ENCODE results near the gene FAM114A2. TPM values are rescaled to one million over a fixed set of nuclear protein-coding genes. Genes with fewer than 3 reads are reported as not detected.

Gene FAM114A2
- total RNA-seq, 1 donor from 2014 or later = 29.7 TPM

GRCh38 chr5:153972240-153972639, 66.5 kb downstream of the FAM114A2 start:
- Histone ChIP-seq H3K4me2 (ENCODE audit: low read length) (no peak overlapping the region), H2AFZ (ENCODE audit: low read depth, low read length) (no peak overlapping the region), H3K36me3 (ENCODE audit: insufficient read depth, low read length) (no peaks in the 10 kb centered on the region), H3K9me3 (ENCODE audit: insufficient read depth, low read depth, low read length) (no peaks in the 10 kb centered on the region), H3K9ac (ENCODE audit: low read length) (no peak overlapping the region), H3K27ac (ENCODE audit: low read depth, low read length) (no peak overlapping the region), H3K27me3 (ENCODE audit: insufficient read depth, low read length) (peaks cover 9% of the 10 kb centered on the region), H3K4me3 (ENCODE audit: insufficient read depth, low read depth, low read length) (no peak overlapping the region), H4K20me1 (ENCODE audit: insufficient read depth, low read length) (no peaks in the 10 kb centered on the region), H3K4me1 (ENCODE audit: insufficient read depth, low read length) (no peaks in the 10 kb centered on the region), H3K79me2 (ENCODE audit: insufficient read depth, low read length) (no peaks in the 10 kb centered on the region)
- no peak overlapping the region for H3K27ac Mint-ChIP-seq (ENCODE audit: unreplicated experiment)
- TF ChIP-seq CTCF (IDR thresholded peaks at IDR 0.05; ENCODE audit: insufficient read depth, low read depth, low read length) (no peak), EZH2 (IDR thresholded peaks at IDR 0.05; ENCODE audit: insufficient read depth, low read length) (no peak)
- peaks cover 51% of the 10 kb centered on the region for H3K27me3 Mint-ChIP-seq (ENCODE audit: low read depth, unreplicated experiment)
- H3K36me3 Mint-ChIP-seq (ENCODE audit: low read depth, unreplicated experiment) = no peaks in the 10 kb centered on the region
- FAIRE-seq (no peak), DNase-seq (ENCODE audit: low read depth) (no peak)
- no peaks in the 10 kb centered on the region for H3K9me3 Mint-ChIP-seq (ENCODE audit: unreplicated experiment)
- H3K4me3 Mint-ChIP-seq (ENCODE audit: unreplicated experiment) = no peak overlapping the region
- H3K4me1 Mint-ChIP-seq (ENCODE audit: low read depth, unreplicated experiment) = peaks cover 3% of the 10 kb centered on the region

- Histone ChIP-seq H4K20me1 (ENCODE audit: insufficient read depth, low read length) (no peaks in the 10 kb centered on the region), H3K4me1 (ENCODE audit: insufficient read depth, low read length) (no peaks in the 10 kb centered on the region), H3K9ac (ENCODE audit: low read length) (no peak overlapping the region), H3K27me3 (ENCODE audit: insufficient read depth, low read length) (peaks cover 7% of the 10 kb centered on the region), H2AFZ (ENCODE audit: low read depth, low read length) (no peak overlapping the region), H3K4me3 (ENCODE audit: insufficient read depth, low read depth, low read length) (no peak overlapping the region), H3K36me3 (ENCODE audit: insufficient read depth, low read length) (no peaks in the 10 kb centered on the region), H3K4me2 (ENCODE audit: low read length) (no peak overlapping the region), H3K9me3 (ENCODE audit: insufficient read depth, low read depth, low read length) (no peaks in the 10 kb centered on the region), H3K79me2 (ENCODE audit: insufficient read depth, low read length) (no peaks in the 10 kb centered on the region), H3K27ac (ENCODE audit: low read depth, low read length) (no peak overlapping the region)
- Mint-ChIP-seq H3K4me3 (ENCODE audit: unreplicated experiment) (no peak overlapping the region), H3K27me3 (ENCODE audit: low read depth, unreplicated experiment) (peaks cover 41% of the 10 kb centered on the region), H3K9me3 (ENCODE audit: unreplicated experiment) (no peaks in the 10 kb centered on the region), H3K36me3 (ENCODE audit: low read depth, unreplicated experiment) (no peaks in the 10 kb centered on the region), H3K4me1 (ENCODE audit: low read depth, unreplicated experiment) (peaks cover 3% of the 10 kb centered on the region), H3K27ac (ENCODE audit: unreplicated experiment) (no peak overlapping the region)
- TF ChIP-seq CTCF (IDR thresholded peaks at IDR 0.05; ENCODE audit: insufficient read depth, low read depth, low read length) (no peak), EZH2 (IDR thresholded peaks at IDR 0.05; ENCODE audit: insufficient read depth, low read length) (no peak)
- DNase-seq (ENCODE audit: low read depth) (no peak), FAIRE-seq (no peak)
These were observed 68.2 kb downstream of the FAM114A2 start for GRCh38 chr5:153970496-153970895.

DNA sequence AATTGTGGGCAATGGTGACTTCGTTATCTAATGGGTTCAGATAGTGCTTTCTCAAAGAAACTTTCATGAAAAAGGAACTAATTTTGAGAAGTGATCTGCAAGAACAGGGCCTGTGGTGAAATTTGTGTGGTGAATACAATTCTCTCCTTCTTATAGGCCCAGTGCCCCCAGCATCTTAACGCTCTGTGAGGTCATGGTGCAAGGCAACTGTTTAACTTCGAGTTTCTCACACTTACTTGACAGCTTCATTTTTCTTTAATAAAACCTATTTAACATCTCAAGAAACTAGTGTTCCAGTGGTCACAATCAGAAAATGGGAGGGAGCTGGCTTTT, 69.2 kb downstream of the FAM114A2 start:
- Histone ChIP-seq H3K27ac (ENCODE audit: low read depth, low read length) (no peak overlapping the region), H3K79me2 (ENCODE audit: insufficient read depth, low read length) (no peaks in the 10 kb centered on the region), H3K4me3 (ENCODE audit: insufficient read depth, low read depth, low read length) (no peak overlapping the region), H2AFZ (ENCODE audit: low read depth, low read length) (no peak overlapping the region), H3K9ac (ENCODE audit: low read length) (no peak overlapping the region), H4K20me1 (ENCODE audit: insufficient read depth, low read length) (no peaks in the 10 kb centered on the region), H3K9me3 (ENCODE audit: insufficient read depth, low read depth, low read length) (no peaks in the 10 kb centered on the region), H3K4me2 (ENCODE audit: low read length) (no peak overlapping the region), H3K27me3 (ENCODE audit: insufficient read depth, low read length) (peaks cover 5% of the 10 kb centered on the region), H3K4me1 (ENCODE audit: insufficient read depth, low read length) (peaks cover 4% of the 10 kb centered on the region), H3K36me3 (ENCODE audit: insufficient read depth, low read length) (no peaks in the 10 kb centered on the region)
- no peak for FAIRE-seq
- peaks cover 34% of the 10 kb centered on the region for H3K27me3 Mint-ChIP-seq (ENCODE audit: low read depth, unreplicated experiment)
- H3K4me1 Mint-ChIP-seq (ENCODE audit: low read depth, unreplicated experiment) = no peaks in the 10 kb centered on the region
- TF ChIP-seq CTCF (IDR thresholded peaks at IDR 0.05; ENCODE audit: insufficient read depth, low read depth, low read length) (no peak), EZH2 (IDR thresholded peaks at IDR 0.05; ENCODE audit: insufficient read depth, low read length) (no peak)
- no peak overlapping the region for H3K4me3 Mint-ChIP-seq (ENCODE audit: unreplicated experiment)
- H3K27ac Mint-ChIP-seq (ENCODE audit: unreplicated experiment) = no peak overlapping the region
- H3K9me3 Mint-ChIP-seq (ENCODE audit: unreplicated experiment) = no peaks in the 10 kb centered on the region
- DNase-seq (ENCODE audit: low read depth) = no peak
- no peaks in the 10 kb centered on the region for H3K36me3 Mint-ChIP-seq (ENCODE audit: low read depth, unreplicated experiment)
